HG03432 (cell line): ENCODE data around the gene SF3B5.
"Not testable (repeated sequence)": the region's sequence is repeated elsewhere in the genome, so short reads cannot be mapped to it uniquely, and the experiment has no call there.

Source experiments
- ATAC-seq: cut with Tn5 transposase; IDR thresholded peaks from one replicate; pipeline ENCODE4 v1.9.1; 2021; ENCODE audit warnings: mild to moderate bottlenecking, moderate library complexity; ENCODE audit not compliant: unreplicated experiment

The SF3B5 gene

DNA sequence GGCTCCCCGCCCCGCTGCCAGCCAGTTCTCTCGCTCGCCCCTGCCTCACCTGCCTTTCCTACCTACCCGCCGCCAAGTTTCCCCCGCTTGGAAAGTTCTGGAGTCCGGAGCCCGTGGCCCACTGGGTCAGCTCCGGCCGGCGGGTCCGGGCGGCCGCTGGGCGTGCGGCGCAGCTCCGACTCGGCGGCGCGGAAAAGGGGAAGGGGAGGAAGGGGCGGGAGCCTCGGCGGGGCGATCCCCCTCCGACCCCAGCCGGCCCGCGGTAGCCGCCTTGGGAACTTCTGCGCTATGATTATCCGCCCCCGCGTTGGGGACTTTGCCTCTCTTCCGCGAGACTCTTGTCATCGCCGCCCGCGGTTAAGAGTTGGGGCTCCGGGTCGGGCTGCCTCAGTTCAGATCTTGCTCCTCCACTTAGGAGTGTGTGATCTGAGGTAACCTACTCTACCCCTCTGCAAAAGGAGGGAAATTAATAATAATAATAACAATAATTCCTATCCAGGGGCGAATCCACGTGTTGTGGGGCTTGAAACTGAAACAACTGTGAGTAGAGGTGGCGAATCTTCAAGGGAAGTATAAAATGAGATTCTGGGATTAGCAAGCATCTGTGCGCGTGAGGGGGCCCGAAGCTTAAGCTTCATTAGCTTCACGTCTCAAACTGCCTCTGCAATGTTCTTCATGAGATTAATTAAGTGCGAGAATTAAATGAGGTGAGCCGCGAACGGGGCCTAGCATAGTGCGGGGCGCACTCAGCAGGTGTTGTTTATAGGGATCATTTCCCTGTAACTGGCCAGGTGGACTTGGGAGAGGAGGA is 30.8 kb downstream of the SF3B5 start:
- peak; percentile 20 for ATAC-seq

GRCh38 chr6:144063744-144064401 is 31.5 kb downstream of the SF3B5 start:
- ATAC-seq = peak; percentile 89

DNA sequence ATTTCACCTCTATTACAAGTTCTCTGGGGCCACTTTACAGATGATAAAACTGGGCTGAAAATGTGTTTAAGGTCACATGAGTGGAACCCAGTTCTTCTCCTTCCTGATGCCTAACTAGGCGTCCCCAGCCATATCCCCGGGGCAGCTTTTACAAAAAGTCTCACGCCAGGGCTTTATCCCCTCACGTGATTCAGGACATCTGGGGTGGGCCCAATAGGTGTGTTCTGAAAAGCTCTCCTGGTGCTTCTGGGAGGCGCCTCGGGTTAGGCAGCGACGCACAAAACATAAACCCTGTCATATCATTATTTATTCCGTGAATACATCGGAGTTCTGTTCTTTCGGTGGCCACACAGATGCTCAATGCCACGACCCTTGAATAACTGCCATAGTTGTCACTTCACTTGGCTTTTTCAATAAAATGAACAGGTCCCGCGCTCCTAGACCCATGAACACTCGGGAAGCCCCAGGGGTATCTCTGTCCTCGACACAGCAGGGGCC is 32.1 kb downstream of the SF3B5 start:
- ATAC-seq = no peak

DNA sequence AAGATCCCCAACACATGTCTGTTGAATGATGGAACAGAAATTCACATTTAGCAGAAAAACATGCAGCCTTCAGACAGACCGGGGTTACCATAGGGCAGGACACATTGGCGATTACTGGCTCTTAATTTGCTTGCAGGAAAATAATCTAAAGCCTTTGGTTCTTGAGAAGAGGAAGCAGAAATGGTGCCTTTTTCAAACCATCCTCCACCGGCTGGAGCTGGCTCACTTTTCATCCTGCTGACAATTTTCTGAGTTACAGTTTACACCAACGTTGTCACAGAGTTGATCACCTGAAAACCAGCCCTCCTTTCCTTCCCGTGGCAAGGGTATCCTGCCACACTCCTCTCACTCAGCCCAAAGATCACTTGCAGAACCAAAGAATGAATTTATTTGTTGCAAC is 32.6 kb downstream of the SF3B5 start:
- ATAC-seq = no peak

- no peak for ATAC-seq
Measured at GRCh38 chr6:144059139-144059538, 36.2 kb downstream of the SF3B5 start.

DNA sequence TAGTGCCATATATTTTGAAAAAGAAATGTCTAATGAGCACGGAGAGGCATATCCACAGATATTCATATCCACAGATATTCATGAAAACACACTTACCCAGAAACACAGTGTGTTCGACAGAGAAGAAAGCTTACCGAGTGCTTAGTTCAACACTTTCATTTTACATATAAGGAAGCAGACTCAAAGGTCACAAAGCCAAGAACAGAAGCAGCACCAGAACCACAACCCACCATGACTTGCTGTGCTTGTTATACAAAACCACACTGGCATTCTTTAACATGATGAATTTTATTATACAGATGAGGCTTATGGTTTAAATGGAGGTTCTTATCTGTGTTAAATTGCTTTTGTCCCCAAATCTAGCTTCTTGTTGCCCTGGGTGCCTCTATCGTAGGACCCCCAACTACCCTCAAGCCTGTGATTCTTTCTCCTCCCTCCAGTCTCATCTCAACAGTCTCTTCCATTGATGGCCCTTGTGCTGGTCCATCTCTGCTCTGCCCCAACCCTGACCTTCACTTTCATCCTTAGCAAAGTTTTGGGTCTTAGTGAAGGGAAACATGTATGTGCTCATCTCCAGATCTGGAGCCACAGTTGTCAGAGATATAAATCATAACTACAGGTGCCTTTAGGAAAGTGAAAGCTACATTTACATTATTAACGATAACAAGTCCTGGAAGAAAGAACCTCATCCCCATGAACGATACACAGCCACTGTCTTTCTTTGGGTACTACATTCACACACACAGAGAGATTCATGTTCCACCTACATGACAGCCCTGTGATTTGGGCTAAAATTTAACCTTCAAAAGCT is 40.0 kb downstream of the SF3B5 start:
- ATAC-seq = peak; percentile 88

GRCh38 chr6:144053601-144054000 is 41.8 kb downstream of the SF3B5 start:
- no peak for ATAC-seq

DNA sequence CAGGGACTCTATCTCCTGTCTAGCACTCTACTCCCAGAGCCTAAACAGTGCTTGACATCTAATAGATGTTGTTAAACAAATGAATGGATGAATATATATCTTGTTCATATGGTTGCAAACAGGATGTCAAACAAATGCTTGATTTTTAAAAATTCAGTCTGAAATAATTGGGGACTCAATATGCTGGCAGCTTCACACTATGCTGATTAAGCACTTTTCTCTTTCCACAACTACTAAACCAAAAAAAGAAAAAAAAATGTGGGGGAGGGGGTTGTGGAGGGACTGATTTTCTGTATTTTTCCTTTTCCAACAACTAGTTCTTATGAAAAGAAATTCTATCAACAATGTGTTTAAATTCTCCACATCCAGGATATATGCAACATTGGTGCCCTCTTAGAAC is 42.9 kb downstream of the SF3B5 start:
- no peak for ATAC-seq

- ATAC-seq = no peak
Measured at GRCh38 chr6:144049386-144049785, 46.0 kb downstream of the SF3B5 start.

- ATAC-seq = no peak
Measured at GRCh38 chr6:144047688-144048087, 47.7 kb downstream of the SF3B5 start.

GRCh38 chr6:144046672-144047071 is 48.7 kb downstream of the SF3B5 start:
- not testable (repeated sequence) for ATAC-seq

DNA sequence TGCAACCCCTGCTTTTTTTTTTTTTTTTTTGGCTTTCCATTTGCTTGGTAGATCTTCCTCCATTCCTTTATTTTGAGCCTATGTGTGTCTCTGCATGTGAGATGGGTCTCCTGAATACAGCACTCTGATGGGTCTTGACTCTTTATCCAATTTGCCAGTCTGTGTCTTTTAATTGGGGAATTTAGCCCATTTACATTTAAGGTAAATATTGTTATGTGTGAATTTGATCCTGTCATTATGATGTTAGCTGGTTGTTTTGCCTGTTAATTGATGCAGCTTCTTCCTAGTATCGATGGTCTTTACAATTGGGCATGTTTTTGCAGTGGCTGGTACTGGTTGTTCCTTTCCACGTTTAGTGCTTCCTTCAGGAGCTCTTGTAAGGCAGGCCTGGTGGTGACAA is 50.4 kb downstream of the SF3B5 start:
- not testable (repeated sequence) for ATAC-seq
